22Rv1 (cell line): ENCODE data around the gene DCLK3.

ENCODE experiments used
- ZFX ChIP-seq: fragments of 450-650 bp; IDR thresholded peaks from 2 replicates; pipeline ENCODE4 v1.6.1; 2017; ENCODE audit warnings: antibody characterized with exemption, borderline replicate concordance
- TF ChIP-seq, protein P1 (sequence below): fragments of 450-650 bp; IDR thresholded peaks from 2 replicates; pipeline ENCODE4 v1.5.1; 2017; ENCODE audit warnings: mild to moderate bottlenecking

DNA sequence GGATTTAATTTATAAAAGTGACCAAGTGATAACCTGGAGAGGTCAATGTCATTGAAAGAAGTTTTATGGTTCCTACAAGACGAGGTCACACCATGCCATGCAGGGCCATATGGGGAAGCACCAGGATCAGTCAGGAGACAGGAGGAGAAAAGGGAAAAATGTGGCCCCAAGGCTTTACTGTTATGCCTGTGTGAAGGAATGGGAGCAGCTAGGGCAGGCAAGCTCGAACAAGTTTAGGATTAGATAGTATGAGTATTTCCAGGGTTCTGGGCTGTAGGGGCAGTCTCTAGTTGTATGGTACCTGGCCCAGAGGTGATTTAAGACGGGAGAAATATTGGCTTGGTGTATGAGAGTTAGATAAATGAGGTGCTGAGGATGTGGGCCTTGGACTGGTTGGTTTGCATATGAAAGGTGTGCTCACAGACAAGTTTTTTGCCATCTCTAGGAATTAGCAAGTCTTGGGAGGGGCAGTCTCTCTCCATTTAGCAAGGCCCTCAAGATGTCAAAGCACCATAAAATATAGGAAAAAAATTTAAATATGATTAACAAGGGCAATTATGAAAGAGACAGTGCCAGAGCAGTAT is 36.3 kb upstream of the DCLK3 start:
- TF ChIP-seq, protein P1, sequence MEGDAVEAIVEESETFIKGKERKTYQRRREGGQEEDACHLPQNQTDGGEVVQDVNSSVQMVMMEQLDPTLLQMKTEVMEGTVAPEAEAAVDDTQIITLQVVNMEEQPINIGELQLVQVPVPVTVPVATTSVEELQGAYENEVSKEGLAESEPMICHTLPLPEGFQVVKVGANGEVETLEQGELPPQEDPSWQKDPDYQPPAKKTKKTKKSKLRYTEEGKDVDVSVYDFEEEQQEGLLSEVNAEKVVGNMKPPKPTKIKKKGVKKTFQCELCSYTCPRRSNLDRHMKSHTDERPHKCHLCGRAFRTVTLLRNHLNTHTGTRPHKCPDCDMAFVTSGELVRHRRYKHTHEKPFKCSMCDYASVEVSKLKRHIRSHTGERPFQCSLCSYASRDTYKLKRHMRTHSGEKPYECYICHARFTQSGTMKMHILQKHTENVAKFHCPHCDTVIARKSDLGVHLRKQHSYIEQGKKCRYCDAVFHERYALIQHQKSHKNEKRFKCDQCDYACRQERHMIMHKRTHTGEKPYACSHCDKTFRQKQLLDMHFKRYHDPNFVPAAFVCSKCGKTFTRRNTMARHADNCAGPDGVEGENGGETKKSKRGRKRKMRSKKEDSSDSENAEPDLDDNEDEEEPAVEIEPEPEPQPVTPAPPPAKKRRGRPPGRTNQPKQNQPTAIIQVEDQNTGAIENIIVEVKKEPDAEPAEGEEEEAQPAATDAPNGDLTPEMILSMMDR = no peak
- no peak for TF ChIP-seq ZFX
